Uterus (tissue), 4 donors: Measurements from ENCODE around the gene IRS1. TPM values are rescaled to one million over a fixed set of nuclear protein-coding genes. Genes with fewer than 3 reads are reported as not detected.

Source experiments
- DNase-seq, 2 donors: peaks; one replicate each; pipeline ENCODE4 v3.0.0-alpha.2; 2019 to 2020
- H3K27ac ChIP-seq, 2 donors: fragments of 200-600 bp; sonication (generic); 1 replicate in 1 of 2; 2 replicates in 1 of 2; pipeline ENCODE4 v1.5.1; 2016 to 2018
- H3K27me3 ChIP-seq, 2 donors: fragments of 200-600 bp; sonication (generic); one replicate each; pipeline ENCODE4 v1.5.1; 2018 to 2019; ENCODE audit warnings: control low read depth in 1 of 2
- H3K36me3 ChIP-seq, 2 donors: fragments of 200-600 bp; sonication (generic); one replicate each; pipeline ENCODE4 v1.5.1; 2019; ENCODE audit warnings: control low read depth in 1 of 2
- H3K4me1 ChIP-seq, 2 donors: fragments of 200-600 bp; sonication (generic); one replicate each; pipeline ENCODE4 v1.5.1; 2018 to 2019; ENCODE audit warnings: control low read depth in 1 of 2
- H3K4me3 ChIP-seq, 2 donors: fragments of 200-600 bp; sonication (generic); 1 replicate in 1 of 2; 2 replicates in 1 of 2; pipeline ENCODE4 v1.5.1; 2018 to 2019; ENCODE audit warnings: mild to moderate bottlenecking in 1 of 2
- H3K9me3 ChIP-seq, 2 donors: fragments of 200-600 bp; sonication (generic); one replicate each; pipeline ENCODE4 v1.5.1; 2019; ENCODE audit warnings: control low read depth in 1 of 2
- POLR2A ChIP-seq, 2 donors: fragments of 450-650 bp; IDR thresholded peaks; one replicate each; pipeline ENCODE4 v1.6.1; 2016; ENCODE audit warnings: antibody characterized with exemption in 2 of 2, mild to moderate bottlenecking in 1 of 2, moderate library complexity in 1 of 2
- intact Hi-C: fragments of 100-400 bp; cut with DNase I; formaldehyde crosslinking; loops from one replicate; pipeline ENCODE4 v1.15.1; 2023; ENCODE audit warnings: low total_unique reads
- total RNA-seq, 4 donors: library from RNA; depleted of rRNA in 3 of 4; stranded (reverse); fragments of >200 nt in 3 of 4; gene quantifications; one replicate each; pipeline versions ENCODE4 v1.1.0 to v1.2.4, GENCODE V29; 2014 to 2023
- TF ChIP-seq, protein P1 (sequence below), 4 experiments: fragments of 200-600 bp in 2 of 4; fragments of 450-650 bp in 2 of 4; sonication (generic) in 2 of 4; IDR thresholded peaks; one replicate each; pipeline ENCODE4 v1.5.1; 2016 to 2019; ENCODE audit warnings: antibody characterized with exemption in 4 of 4, mild to moderate bottlenecking in 2 of 4, moderate library complexity in 1 of 4
- donor health status: DM: yes; HTN: yes; CAD: no.

Gene IRS1
- total RNA-seq, 4 donors from 2014 or later = 11.5 to 54.2 (median 29.5) TPM

- Histone ChIP-seq H3K4me3 (no peak overlapping the region), H3K27ac (no peak overlapping the region), H3K36me3 (no peaks in the 10 kb centered on the region), H3K27me3 (no peaks in the 10 kb centered on the region), H3K4me1 (no peaks in the 10 kb centered on the region), H3K9me3 (no peaks in the 10 kb centered on the region)
- intact Hi-C loops = no loop called here
- no peak for DNase-seq
- TF ChIP-seq, protein P1, sequence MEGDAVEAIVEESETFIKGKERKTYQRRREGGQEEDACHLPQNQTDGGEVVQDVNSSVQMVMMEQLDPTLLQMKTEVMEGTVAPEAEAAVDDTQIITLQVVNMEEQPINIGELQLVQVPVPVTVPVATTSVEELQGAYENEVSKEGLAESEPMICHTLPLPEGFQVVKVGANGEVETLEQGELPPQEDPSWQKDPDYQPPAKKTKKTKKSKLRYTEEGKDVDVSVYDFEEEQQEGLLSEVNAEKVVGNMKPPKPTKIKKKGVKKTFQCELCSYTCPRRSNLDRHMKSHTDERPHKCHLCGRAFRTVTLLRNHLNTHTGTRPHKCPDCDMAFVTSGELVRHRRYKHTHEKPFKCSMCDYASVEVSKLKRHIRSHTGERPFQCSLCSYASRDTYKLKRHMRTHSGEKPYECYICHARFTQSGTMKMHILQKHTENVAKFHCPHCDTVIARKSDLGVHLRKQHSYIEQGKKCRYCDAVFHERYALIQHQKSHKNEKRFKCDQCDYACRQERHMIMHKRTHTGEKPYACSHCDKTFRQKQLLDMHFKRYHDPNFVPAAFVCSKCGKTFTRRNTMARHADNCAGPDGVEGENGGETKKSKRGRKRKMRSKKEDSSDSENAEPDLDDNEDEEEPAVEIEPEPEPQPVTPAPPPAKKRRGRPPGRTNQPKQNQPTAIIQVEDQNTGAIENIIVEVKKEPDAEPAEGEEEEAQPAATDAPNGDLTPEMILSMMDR (IDR thresholded peaks at IDR 0.05) = no peak
- no peak for TF ChIP-seq POLR2A (IDR thresholded peaks at IDR 0.05)
Measured at GRCh38 chr2:226711606-226712296, 87.9 kb downstream of the IRS1 start.

GRCh38 chr2:226707499-226707898, 92.1 kb downstream of the IRS1 start:
- H3K4me1 ChIP-seq = no peaks in the 10 kb centered on the region
- intact Hi-C loops = no loop called here
- H3K27me3 ChIP-seq = no peaks in the 10 kb centered on the region
- no peak overlapping the region for H3K4me3 ChIP-seq
- no peaks in the 10 kb centered on the region for H3K9me3 ChIP-seq
- DNase-seq = no peak
- TF ChIP-seq POLR2A (IDR thresholded peaks at IDR 0.05) = no peak
- TF ChIP-seq, protein P1 (IDR thresholded peaks at IDR 0.05) = no peak
- no peak overlapping the region for H3K27ac ChIP-seq
- no peaks in the 10 kb centered on the region for H3K36me3 ChIP-seq

GRCh38 chr2:226705965-226706364, 93.7 kb downstream of the IRS1 start:
- no peak for TF ChIP-seq POLR2A (IDR thresholded peaks at IDR 0.05)
- TF ChIP-seq, protein P1 (IDR thresholded peaks at IDR 0.05) = no peak
- no peak for DNase-seq

GRCh38 chr2:226705133-226705886, 94.3 kb downstream of the IRS1 start:
- no peaks in the 10 kb centered on the region for H3K27me3 ChIP-seq
- no peaks in the 10 kb centered on the region for H3K36me3 ChIP-seq
- no peak overlapping the region for H3K27ac ChIP-seq
- TF ChIP-seq, protein P1 (IDR thresholded peaks at IDR 0.05) = no peak
- no peak for TF ChIP-seq POLR2A (IDR thresholded peaks at IDR 0.05)
- intact Hi-C loops = no loop called here
- no peaks in the 10 kb centered on the region for H3K9me3 ChIP-seq
- no peak overlapping the region for H3K4me3 ChIP-seq
- DNase-seq = no peak
- H3K4me1 ChIP-seq = no peaks in the 10 kb centered on the region

More at GRCh38 chr2:226705965-226706364, 93.7 kb downstream of the IRS1 start:
- Histone ChIP-seq H3K9me3 (no peaks in the 10 kb centered on the region), H3K27ac (no peak overlapping the region), H3K27me3 (no peaks in the 10 kb centered on the region), H3K4me1 (no peaks in the 10 kb centered on the region), H3K36me3 (no peaks in the 10 kb centered on the region), H3K4me3 (no peak overlapping the region)
- intact Hi-C loops = no loop called here

DNA sequence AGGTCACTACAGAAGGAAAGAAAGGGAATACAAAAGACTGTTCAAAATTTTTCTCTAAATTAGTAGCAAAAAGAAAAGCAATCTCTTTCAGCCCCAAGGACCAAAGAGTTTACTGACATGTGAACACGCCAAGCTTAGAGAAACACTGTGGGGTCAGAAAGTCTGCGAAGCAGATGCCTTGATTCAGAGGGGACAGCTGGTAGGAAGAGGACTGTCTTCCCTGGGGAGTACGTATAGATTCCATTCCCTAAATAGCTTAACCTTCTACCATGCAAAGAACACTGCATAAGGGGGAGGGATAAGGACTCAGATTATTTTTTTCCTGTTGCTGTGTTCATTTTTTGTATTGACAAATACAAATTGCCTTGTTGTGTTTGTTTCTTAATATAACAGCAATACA, 96.1 kb downstream of the IRS1 start:
- Histone ChIP-seq H3K4me3 (no peak overlapping the region), H3K4me1 (no peaks in the 10 kb centered on the region), H3K36me3 (no peaks in the 10 kb centered on the region), H3K27me3 (no peaks in the 10 kb centered on the region), H3K9me3 (no peaks in the 10 kb centered on the region), H3K27ac (no peak overlapping the region)
- DNase-seq = no peak
- TF ChIP-seq, protein P1 (IDR thresholded peaks at IDR 0.05) = no peak
- TF ChIP-seq POLR2A (IDR thresholded peaks at IDR 0.05) = no peak
- intact Hi-C loops = no loop called here
